Panc1 (cell line): ENCODE measurements around the gene PHOX2B. TPM values are rescaled to one million over a fixed set of nuclear protein-coding genes. Genes with fewer than 3 reads are reported as not detected.

Source experiments
- ATAC-seq: fragments of 200-7000 bp; cut with Tn5 transposase; 2 replicates; pipeline ENCODE4 v1.9.1; 2020; ENCODE audit warnings: mild to moderate bottlenecking, moderate library complexity
- BruUV-seq: library from RNA; stranded (reverse); fragments of 400-500 nt; replicated peaks from 2 replicates; lab custom pipeline; 2021; lab: Mats Ljungman, UMichigan
- CTCF ChIA-PET: fragments of 300-600 bp; sonication (Branson Sonifier 250); formaldehyde crosslinking; loops from one replicate; lab custom pipeline; 2022; ENCODE audit warnings: antibody characterized with exemption; lab: Charles Lee
- POLR2A ChIA-PET: fragments of 300-600 bp; sonication (Branson Sonifier 250); formaldehyde crosslinking; loops from one replicate; lab custom pipeline; 2022; ENCODE audit warnings: antibody characterized with exemption; lab: Charles Lee
- DNase-seq: peaks from one replicate; pipeline ENCODE4 v3.0.0-alpha.2; 2010; ENCODE audit warnings: low read depth, low spot score
- H3K27ac ChIP-seq: 2 replicates; pipeline ENCODE4 v1.5.1; 2011; ENCODE audit warnings: mild to moderate bottlenecking, low read length, inconsistent platforms
- H3K27me3 ChIP-seq: fragments of 200-500 bp; sonication (Bioruptor generic); 2 replicates; pipeline ENCODE4 v1.6.0; 2014; ENCODE audit warnings: low read length, inconsistent platforms; ENCODE audit not compliant: control insufficient read depth, insufficient read depth
- H3K36me3 ChIP-seq: fragments of 200-500 bp; sonication (Bioruptor generic); 2 replicates; pipeline ENCODE4 v1.5.1; 2014; ENCODE audit warnings: inconsistent platforms, mild to moderate bottlenecking, low read length, moderate library complexity; ENCODE audit not compliant: control insufficient read depth, insufficient read depth
- H3K4me1 ChIP-seq: 2 replicates; pipeline ENCODE4 v1.5.1; 2011; ENCODE audit warnings: inconsistent platforms, mild to moderate bottlenecking, low read length, moderate library complexity; ENCODE audit not compliant: control insufficient read depth, insufficient read depth
- H3K4me3 ChIP-seq, 2 experiments: 2 replicates each; pipeline ENCODE4 v1.5.1; 2011 to 2012; ENCODE audit warnings: low read depth in 2 of 2, low read length in 2 of 2, mild to moderate bottlenecking in 2 of 2, inconsistent platforms in 1 of 2, moderate library complexity in 1 of 2
- H3K9me3 ChIP-seq: fragments of 200-500 bp; sonication (Bioruptor generic); 2 replicates; pipeline ENCODE4 v1.5.1; 2014; ENCODE audit warnings: low read depth, mild to moderate bottlenecking, inconsistent platforms, low read length, moderate library complexity; ENCODE audit not compliant: control insufficient read depth, insufficient read depth
- POLR2AphosphoS5 ChIP-seq: IDR thresholded peaks from 2 replicates; pipeline ENCODE4 v1.6.1; 2012; ENCODE audit warnings: mild to moderate bottlenecking, low read depth, low read length, moderate library complexity
- SIN3A ChIP-seq: IDR thresholded peaks from 2 replicates; pipeline ENCODE4 v1.6.1; 2012; ENCODE audit warnings: low read depth, mild to moderate bottlenecking, low read length, moderate library complexity, borderline replicate concordance; ENCODE audit not compliant: insufficient read depth
- TCF7L2 ChIP-seq: IDR thresholded peaks from 2 replicates; pipeline ENCODE4 v1.6.1; 2011; ENCODE audit warnings: mild to moderate bottlenecking, low read depth, low read length, inconsistent platforms
- in situ Hi-C: cut with HindIII; loops from 2 replicates; pipeline ENCODE4 v1.10.0; 2016; ENCODE audit warnings: low sequenced_read_pairs, low pct_unique_long_range_greater_than_20kb
- intact Hi-C: fragments of 100-400 bp; cut with micrococcal nuclease; formaldehyde crosslinking; loops from one replicate; pipeline ENCODE4 v1.10.0; 2022; ENCODE audit not compliant: unreplicated experiment
- total RNA-seq: library from RNA; stranded (reverse); gene quantifications from one replicate; pipeline ENCODE4 v1.2.1, GENCODE V29; 2021; ENCODE audit not compliant: unreplicated experiment
- TF ChIP-seq, protein P1 (sequence below): fragments of 450-650 bp; IDR thresholded peaks from 2 replicates; pipeline ENCODE4 v1.5.1; 2017; ENCODE audit warnings: mild to moderate bottlenecking
- TF ChIP-seq, protein P2 (sequence below), 2 experiments: IDR thresholded peaks; 2 replicates each; pipeline ENCODE4 v1.6.1; 2011 to 2012; ENCODE audit warnings: low read depth in 2 of 2, control low read depth in 1 of 2, low read length in 1 of 2, mild to moderate bottlenecking in 1 of 2, moderate library complexity in 1 of 2; ENCODE audit not compliant: insufficient read depth in 1 of 2

The PHOX2B gene
- total RNA-seq, 1 experiment from 2014 or later: not detected

DNA sequence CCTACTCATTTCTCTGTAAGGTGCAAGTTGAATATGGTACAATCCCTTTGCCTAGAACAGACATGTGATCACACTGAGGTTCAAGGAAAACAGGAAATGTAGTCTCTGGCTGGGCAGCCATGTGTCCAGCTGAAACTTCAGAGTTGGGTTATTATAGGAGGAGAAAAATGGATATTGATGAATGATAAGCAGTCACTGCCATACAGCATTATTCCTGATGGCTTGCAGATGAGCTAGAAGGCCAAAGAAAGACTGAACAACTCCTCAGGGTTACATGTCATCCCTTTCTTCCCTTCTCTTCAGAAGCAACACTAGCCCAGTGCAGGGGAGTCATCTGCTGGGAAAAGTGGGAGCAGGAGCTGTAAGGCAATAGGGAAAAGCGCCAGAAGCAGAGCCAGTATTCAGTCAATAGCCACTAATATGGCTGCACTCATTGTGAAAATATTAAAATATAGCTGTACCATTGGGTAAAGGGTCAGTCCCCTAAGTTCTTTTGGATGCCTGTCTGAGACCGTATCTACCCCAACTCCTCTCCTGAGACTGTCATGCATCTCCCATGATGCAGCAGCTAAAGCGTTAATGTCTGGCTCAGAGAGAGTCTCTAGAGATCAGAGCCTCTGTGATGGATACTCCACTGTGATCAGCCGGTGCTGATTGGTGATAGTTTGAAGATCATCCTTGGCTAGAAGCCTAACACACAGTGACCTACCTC, 20.5 kb downstream of the PHOX2B start:
- CTCF ChIA-PET: no interaction called here
- in situ Hi-C loops (no loop called here), intact Hi-C loops (no loop called here)
- ATAC-seq (no peak), DNase-seq (no peak)
- BruUV-seq: no TSS peak
- Histone ChIP-seq H3K4me3 (no peak overlapping the region), H3K36me3 (no peaks in the 10 kb centered on the region), H3K9me3 (no peaks in the 10 kb centered on the region), H3K4me1 (no peaks in the 10 kb centered on the region), H3K27me3 (no peaks in the 10 kb centered on the region; the same call in 1 of the 2 replicates), H3K27ac (no peak overlapping the region)
- POLR2A ChIA-PET: no interaction called here
- TF ChIP-seq, protein P1, sequence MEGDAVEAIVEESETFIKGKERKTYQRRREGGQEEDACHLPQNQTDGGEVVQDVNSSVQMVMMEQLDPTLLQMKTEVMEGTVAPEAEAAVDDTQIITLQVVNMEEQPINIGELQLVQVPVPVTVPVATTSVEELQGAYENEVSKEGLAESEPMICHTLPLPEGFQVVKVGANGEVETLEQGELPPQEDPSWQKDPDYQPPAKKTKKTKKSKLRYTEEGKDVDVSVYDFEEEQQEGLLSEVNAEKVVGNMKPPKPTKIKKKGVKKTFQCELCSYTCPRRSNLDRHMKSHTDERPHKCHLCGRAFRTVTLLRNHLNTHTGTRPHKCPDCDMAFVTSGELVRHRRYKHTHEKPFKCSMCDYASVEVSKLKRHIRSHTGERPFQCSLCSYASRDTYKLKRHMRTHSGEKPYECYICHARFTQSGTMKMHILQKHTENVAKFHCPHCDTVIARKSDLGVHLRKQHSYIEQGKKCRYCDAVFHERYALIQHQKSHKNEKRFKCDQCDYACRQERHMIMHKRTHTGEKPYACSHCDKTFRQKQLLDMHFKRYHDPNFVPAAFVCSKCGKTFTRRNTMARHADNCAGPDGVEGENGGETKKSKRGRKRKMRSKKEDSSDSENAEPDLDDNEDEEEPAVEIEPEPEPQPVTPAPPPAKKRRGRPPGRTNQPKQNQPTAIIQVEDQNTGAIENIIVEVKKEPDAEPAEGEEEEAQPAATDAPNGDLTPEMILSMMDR: no peak
- TF ChIP-seq SIN3A (no peak), TCF7L2 (no peak), POLR2AphosphoS5 (no peak)
- TF ChIP-seq, protein P2, sequence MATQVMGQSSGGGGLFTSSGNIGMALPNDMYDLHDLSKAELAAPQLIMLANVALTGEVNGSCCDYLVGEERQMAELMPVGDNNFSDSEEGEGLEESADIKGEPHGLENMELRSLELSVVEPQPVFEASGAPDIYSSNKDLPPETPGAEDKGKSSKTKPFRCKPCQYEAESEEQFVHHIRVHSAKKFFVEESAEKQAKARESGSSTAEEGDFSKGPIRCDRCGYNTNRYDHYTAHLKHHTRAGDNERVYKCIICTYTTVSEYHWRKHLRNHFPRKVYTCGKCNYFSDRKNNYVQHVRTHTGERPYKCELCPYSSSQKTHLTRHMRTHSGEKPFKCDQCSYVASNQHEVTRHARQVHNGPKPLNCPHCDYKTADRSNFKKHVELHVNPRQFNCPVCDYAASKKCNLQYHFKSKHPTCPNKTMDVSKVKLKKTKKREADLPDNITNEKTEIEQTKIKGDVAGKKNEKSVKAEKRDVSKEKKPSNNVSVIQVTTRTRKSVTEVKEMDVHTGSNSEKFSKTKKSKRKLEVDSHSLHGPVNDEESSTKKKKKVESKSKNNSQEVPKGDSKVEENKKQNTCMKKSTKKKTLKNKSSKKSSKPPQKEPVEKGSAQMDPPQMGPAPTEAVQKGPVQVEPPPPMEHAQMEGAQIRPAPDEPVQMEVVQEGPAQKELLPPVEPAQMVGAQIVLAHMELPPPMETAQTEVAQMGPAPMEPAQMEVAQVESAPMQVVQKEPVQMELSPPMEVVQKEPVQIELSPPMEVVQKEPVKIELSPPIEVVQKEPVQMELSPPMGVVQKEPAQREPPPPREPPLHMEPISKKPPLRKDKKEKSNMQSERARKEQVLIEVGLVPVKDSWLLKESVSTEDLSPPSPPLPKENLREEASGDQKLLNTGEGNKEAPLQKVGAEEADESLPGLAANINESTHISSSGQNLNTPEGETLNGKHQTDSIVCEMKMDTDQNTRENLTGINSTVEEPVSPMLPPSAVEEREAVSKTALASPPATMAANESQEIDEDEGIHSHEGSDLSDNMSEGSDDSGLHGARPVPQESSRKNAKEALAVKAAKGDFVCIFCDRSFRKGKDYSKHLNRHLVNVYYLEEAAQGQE (IDR thresholded peaks at IDR 0.05; ENCODE audit: insufficient read depth in 1 of 2, low read depth in 2 of 2, low read length in 1 of 2): no peak

DNA sequence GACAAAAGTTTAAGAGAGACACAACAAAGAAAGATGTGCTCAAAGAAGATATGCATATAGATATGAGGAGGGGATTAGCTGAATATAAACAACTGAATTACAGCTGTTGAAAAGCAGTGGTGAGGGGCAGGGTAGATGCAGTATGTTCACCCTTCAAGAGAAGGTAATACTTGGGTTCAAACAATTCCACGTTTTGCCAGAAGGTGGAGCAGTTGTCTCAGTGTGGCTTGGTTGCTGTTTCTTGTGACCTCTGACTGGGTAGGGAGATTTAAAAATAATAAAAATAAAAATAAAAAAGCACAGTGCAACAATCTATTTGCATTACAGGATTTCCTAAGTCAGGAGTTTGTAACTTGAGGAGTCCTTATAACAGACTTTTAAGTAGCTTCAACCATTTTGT, 23.3 kb downstream of the PHOX2B start:
- Histone ChIP-seq H3K27me3 (no peaks in the 10 kb centered on the region), H3K27ac (no peak overlapping the region), H3K9me3 (no peaks in the 10 kb centered on the region), H3K4me3 (no peak overlapping the region), H3K4me1 (no peaks in the 10 kb centered on the region), H3K36me3 (no peaks in the 10 kb centered on the region)
- TF ChIP-seq, protein P2 (IDR thresholded peaks at IDR 0.05; ENCODE audit: insufficient read depth in 1 of 2, low read depth in 2 of 2, low read length in 1 of 2): no peak
- TF ChIP-seq, protein P1: peak; percentile 24; the same call in 1 of the 2 replicates
- ATAC-seq (no peak), DNase-seq (no peak)
- ChIA-PET CTCF (no interaction called here), POLR2A (no interaction called here)
- no TSS peak for BruUV-seq
- in situ Hi-C loops (no loop called here), intact Hi-C loops (no loop called here)
